ENCODE results near the gene LYSMD4.
"Not testable (repeated sequence)": the region's sequence is repeated elsewhere in the genome, so short reads cannot be mapped to it uniquely, and the experiment has no call there.

The LYSMD4 gene

GRCh38 chr15:99738021-99738847 is 5.0 kb upstream of the LYSMD4 start:
- in situ Hi-C loops (cut with HindIII; ENCODE audit: low sequenced_read_pairs): no loop called here
- TF ChIP-seq, protein P1, sequence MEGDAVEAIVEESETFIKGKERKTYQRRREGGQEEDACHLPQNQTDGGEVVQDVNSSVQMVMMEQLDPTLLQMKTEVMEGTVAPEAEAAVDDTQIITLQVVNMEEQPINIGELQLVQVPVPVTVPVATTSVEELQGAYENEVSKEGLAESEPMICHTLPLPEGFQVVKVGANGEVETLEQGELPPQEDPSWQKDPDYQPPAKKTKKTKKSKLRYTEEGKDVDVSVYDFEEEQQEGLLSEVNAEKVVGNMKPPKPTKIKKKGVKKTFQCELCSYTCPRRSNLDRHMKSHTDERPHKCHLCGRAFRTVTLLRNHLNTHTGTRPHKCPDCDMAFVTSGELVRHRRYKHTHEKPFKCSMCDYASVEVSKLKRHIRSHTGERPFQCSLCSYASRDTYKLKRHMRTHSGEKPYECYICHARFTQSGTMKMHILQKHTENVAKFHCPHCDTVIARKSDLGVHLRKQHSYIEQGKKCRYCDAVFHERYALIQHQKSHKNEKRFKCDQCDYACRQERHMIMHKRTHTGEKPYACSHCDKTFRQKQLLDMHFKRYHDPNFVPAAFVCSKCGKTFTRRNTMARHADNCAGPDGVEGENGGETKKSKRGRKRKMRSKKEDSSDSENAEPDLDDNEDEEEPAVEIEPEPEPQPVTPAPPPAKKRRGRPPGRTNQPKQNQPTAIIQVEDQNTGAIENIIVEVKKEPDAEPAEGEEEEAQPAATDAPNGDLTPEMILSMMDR (IDR thresholded peaks at IDR 0.05; ENCODE audit: low read depth, low read length): no peak
- H3K4me3 ChIP-seq (ENCODE audit: low read depth, low read length): no peak overlapping the region
- DNase-seq (ENCODE audit: low read depth, low spot score): no peak

- in situ Hi-C loops (cut with HindIII; ENCODE audit: low sequenced_read_pairs): no loop called here
Measured at GRCh38 chr15:99736702-99737101, 3.5 kb upstream of the LYSMD4 start.

DNA sequence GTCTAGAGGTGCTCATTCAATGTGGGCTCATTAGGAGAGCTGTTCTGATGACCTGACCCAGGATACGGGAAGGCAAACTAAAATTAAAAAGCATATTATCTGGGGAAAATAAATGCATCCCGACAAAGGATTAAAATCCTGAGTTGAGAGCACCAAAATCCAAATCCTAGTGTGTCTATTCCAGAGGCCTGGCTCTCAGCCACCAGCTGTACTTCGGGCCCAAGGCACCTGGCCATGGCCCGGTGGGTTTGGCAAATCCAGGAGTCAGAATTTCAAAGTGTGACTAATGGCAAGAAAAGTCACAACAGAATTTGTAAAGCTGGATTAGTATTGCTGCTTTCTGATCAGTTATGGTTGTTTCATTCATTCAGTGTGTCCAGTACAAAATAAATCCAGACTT is 2.6 kb upstream of the LYSMD4 start:
- DNase-seq (ENCODE audit: low read depth, low spot score): no peak
- in situ Hi-C loops (cut with HindIII; ENCODE audit: low sequenced_read_pairs): no loop called here
- TF ChIP-seq, protein P1 (IDR thresholded peaks at IDR 0.05; ENCODE audit: low read depth, low read length): no peak
- no peak overlapping the region for H3K4me3 ChIP-seq (ENCODE audit: low read depth, low read length)

More at GRCh38 chr15:99736702-99737101, 3.5 kb upstream of the LYSMD4 start:
- no peak overlapping the region for H3K4me3 ChIP-seq (ENCODE audit: low read depth, low read length)
- no peak for DNase-seq (ENCODE audit: low read depth, low spot score)
- TF ChIP-seq, protein P1 (IDR thresholded peaks at IDR 0.05; ENCODE audit: low read depth, low read length): no peak

DNA sequence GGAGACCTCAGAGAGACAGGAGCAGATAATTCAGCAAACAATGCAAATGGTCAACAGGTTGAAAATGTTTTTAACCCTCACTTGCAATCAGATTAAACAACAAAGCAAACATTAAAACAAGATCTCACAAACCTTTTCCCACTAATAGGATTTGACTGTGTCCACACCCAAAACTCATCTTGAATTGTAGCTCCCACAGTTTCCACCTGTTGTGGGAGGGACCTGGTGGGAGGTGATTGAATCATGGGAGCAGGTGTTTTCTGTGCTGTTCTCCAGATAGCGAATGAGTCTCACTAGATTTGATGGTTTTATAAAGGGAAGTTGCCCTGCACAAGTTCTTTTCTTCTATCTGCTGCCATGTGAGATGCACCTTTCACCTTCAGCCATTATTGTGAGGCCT is 1.3 kb upstream of the LYSMD4 start:
- in situ Hi-C loops (cut with HindIII; ENCODE audit: low sequenced_read_pairs): no loop called here
- DNase-seq (ENCODE audit: low read depth, low spot score): no peak
- H3K4me3 ChIP-seq (ENCODE audit: low read depth, low read length): no peak overlapping the region
- TF ChIP-seq, protein P1 (IDR thresholded peaks at IDR 0.05; ENCODE audit: low read depth, low read length): no peak

DNA sequence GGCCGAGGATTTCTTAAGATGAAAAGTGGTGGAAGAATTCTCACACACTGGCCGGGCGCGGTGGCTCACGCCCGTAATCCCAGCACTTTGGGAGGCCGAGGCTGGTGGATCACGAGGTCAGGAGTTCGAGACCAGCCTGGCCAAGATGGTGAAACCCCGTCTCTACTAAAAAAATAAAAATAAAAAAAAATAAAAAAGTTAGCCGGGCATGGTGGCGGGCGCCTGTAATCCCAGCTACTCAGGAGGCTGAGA is 729 bp upstream of the LYSMD4 start:
- H3K4me3 ChIP-seq (ENCODE audit: low read depth, low read length); in situ Hi-C loops (cut with HindIII; ENCODE audit: low sequenced_read_pairs); DNase-seq (ENCODE audit: low read depth, low spot score): not testable (repeated sequence)

DNA sequence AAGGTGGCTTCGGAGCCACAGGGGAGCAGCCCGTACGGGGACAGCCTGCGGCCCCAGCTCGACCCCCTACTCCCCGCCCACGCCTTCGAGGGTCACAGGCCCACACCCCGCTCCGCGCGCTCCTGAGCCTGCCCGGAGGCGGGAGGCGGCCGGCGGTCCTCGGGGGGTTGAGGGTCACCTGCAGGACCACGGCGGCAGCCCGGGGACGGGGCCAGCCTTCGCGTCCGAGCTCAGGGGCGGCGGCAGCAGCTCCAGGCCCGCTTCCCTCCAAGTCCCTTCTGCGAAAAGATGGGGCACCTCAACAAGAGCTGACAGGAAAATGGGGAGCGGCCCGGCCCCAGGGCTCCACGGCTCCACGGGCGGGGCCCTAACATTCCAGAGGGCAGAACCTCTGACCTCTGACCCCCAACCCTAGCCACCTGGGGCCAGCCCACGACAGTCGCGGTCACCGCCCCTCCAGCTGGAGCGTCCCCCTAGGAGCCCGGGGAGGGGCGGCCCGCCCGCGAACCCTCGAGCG is 428 bp downstream of the LYSMD4 start:
- peak overlapping the region; percentile 72 for H3K4me3 ChIP-seq (ENCODE audit: low read depth, low read length)
- TF ChIP-seq, protein P1 (IDR thresholded peaks at IDR 0.05; ENCODE audit: low read depth, low read length): no peak
- in situ Hi-C loops (cut with HindIII; ENCODE audit: low sequenced_read_pairs): no loop called here
- no peak for DNase-seq (ENCODE audit: low read depth, low spot score)

DNA sequence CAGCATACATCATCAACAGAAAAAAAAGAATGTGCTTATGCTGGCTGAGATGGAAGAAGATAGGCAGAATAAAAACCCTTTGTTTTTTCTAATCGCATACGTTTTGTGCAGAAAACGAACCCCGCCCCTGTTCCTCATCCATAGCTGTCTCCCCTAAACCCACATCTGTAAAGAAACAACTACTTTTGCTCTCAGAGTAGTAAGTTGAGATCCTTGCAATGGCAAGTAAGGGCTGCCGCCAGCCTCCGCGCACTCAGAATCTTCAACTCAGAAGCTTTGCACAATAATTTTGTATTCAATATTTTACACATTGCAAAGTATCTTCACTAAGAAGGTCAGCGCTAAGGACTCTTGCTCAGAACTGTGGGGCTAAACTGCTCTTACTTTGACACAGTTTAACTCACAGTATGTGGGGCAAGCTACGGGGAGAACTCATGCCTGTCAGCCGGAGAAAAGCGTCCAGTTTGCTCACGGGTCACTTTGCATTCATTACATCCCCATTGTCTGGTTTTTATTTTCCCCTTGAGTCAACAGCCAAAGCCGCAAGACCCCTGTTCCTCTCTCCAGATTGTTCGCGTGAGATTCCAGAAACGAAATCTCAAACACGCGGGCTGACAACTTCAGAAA is 1.0 kb downstream of the LYSMD4 start:
- peak overlapping the region; percentile 72 for H3K4me3 ChIP-seq (ENCODE audit: low read depth, low read length)
- TF ChIP-seq, protein P1 (IDR thresholded peaks at IDR 0.05; ENCODE audit: low read depth, low read length): no peak
- DNase-seq (ENCODE audit: low read depth, low spot score): peak; percentile 33
- in situ Hi-C loops (cut with HindIII; ENCODE audit: low sequenced_read_pairs): no loop called here
